22Rv1 (cell line): Measurements from ENCODE around the gene ZPR1.

Experiments used
- ZFX ChIP-seq: fragments of 450-650 bp; IDR thresholded peaks from 2 replicates; pipeline ENCODE4 v1.6.1; 2017; ENCODE audit warnings: antibody characterized with exemption, borderline replicate concordance
- TF ChIP-seq, protein P1 (sequence below): fragments of 450-650 bp; IDR thresholded peaks from 2 replicates; pipeline ENCODE4 v1.5.1; 2017; ENCODE audit warnings: mild to moderate bottlenecking

DNA sequence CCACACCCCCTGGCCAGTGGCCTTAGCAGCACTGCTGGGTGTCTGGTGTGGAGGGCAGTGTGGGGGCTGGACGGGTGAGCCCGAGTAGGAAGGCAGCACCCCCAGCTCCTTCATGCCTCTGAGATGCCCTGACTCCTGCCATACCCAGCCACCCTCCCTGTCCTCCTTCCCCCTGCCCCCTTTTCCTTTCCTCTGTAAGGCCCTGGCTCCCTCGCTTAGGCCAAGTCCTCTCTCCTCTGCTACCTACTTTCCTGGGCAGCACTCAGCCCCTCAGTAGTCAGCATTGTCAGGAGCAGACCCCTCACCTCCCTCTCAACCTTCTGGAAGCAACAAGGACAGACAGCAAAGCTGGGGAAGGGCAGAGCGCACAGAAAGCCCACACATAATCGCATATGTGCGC, 63.0 kb downstream of the ZPR1 start:
- TF ChIP-seq, protein P1, sequence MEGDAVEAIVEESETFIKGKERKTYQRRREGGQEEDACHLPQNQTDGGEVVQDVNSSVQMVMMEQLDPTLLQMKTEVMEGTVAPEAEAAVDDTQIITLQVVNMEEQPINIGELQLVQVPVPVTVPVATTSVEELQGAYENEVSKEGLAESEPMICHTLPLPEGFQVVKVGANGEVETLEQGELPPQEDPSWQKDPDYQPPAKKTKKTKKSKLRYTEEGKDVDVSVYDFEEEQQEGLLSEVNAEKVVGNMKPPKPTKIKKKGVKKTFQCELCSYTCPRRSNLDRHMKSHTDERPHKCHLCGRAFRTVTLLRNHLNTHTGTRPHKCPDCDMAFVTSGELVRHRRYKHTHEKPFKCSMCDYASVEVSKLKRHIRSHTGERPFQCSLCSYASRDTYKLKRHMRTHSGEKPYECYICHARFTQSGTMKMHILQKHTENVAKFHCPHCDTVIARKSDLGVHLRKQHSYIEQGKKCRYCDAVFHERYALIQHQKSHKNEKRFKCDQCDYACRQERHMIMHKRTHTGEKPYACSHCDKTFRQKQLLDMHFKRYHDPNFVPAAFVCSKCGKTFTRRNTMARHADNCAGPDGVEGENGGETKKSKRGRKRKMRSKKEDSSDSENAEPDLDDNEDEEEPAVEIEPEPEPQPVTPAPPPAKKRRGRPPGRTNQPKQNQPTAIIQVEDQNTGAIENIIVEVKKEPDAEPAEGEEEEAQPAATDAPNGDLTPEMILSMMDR, result no peak
- TF ChIP-seq ZFX, result no peak
